IPS-18c (cell line): Measurements from ENCODE around the gene ZNF334.

Experiments
- H3K4me3 ChIP-seq: 2 replicates; pipeline ENCODE4 v1.7.0; 2013; ENCODE audit warnings: low read depth, mild to moderate bottlenecking, low read length, moderate library complexity; ENCODE audit not compliant: insufficient read depth
- H3K9me3 ChIP-seq: one replicate; pipeline ENCODE4 v1.6.1; 2013; ENCODE audit warnings: mild to moderate bottlenecking, low read length, moderate library complexity; ENCODE audit not compliant: control insufficient read depth, insufficient read depth

The ZNF334 gene

GRCh38 chr20:46458866-46459750 lies 54.3 kb downstream of the ZNF334 start:
- Histone ChIP-seq H3K4me3 (peak overlapping the region; percentile 78), H3K9me3 (peaks cover 7% of the 10 kb centered on the region)

GRCh38 chr20:46456255-46457028 lies 56.9 kb downstream of the ZNF334 start:
- H3K4me3 ChIP-seq = no peak overlapping the region
- H3K9me3 ChIP-seq = peaks cover 7% of the 10 kb centered on the region

DNA sequence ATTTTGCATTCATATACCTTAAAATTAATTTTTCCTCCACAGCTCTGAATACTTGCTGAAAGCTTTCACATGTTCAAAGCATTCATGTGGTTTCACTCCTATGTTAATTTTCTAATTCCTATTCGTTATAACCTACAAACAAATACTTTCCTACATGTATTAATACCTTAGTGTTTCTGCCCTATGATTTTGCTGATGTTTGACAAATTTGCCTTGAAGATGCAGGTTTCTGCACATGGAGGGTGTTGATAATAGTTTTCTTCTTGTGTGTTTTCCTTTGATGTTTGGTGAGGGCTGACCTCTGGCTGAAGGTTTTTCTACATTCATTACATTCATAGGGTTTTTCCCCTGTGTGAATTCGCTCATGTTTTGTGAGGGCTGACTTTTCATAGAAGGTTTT lies 57.6 kb downstream of the ZNF334 start:
- Histone ChIP-seq H3K4me3 (no peak overlapping the region), H3K9me3 (peaks cover 7% of the 10 kb centered on the region)
